Lower leg skin (tissue), 3 donors: ENCODE measurements around the gene DLG5.

Experiments
- CTCF ChIP-seq, 3 donors: fragments of 450-650 bp; IDR thresholded peaks; one replicate each; pipeline ENCODE4 v1.5.1; 2016; ENCODE audit warnings: antibody characterized with exemption in 3 of 3, mild to moderate bottlenecking in 3 of 3, moderate library complexity in 2 of 3
- POLR2A ChIP-seq, 2 donors: fragments of 450-650 bp; IDR thresholded peaks; one replicate each; pipeline ENCODE4 v1.6.1; 2016 to 2017; ENCODE audit warnings: antibody characterized with exemption in 2 of 2, mild to moderate bottlenecking in 1 of 2, moderate library complexity in 1 of 2

GRCh38 chr10:77837925-77838595 lies 88.5 kb downstream of the DLG5 start:
- no peak for TF ChIP-seq CTCF (IDR thresholded peaks at IDR 0.05)
- no peak for TF ChIP-seq POLR2A (IDR thresholded peaks at IDR 0.05)
